ENCODE data around the gene MCFD2.

DNA sequence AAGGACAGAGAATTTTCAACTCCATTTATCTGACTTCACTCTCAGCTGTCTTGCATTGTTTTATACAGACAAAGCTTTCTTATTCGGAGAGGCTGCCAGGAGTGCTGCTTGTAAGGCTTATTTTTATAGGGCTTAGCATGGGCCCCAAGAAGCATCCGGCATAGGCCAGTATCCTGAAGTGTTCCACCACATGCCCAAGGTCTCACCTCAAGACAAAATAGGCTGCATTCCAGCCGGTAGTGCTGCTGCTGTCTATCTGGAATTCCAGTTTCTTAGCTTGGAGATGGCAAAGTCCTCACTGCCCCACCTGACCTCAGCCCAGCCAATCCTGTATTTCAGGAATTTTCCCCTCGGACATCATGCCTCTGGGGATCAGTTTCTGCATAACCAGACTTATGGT lies 47.6 kb upstream of the MCFD2 start:
- TF ChIP-seq POLR2A (IDR thresholded peaks at IDR 0.05; ENCODE audit: extremely low read depth, insufficient read length) (no peak), CTCF (IDR thresholded peaks at IDR 0.05; ENCODE audit: low read depth, low read length) (no peak)
- TF ChIP-seq, protein P1, sequence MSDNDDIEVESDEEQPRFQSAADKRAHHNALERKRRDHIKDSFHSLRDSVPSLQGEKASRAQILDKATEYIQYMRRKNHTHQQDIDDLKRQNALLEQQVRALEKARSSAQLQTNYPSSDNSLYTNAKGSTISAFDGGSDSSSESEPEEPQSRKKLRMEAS (IDR thresholded peaks at IDR 0.05; ENCODE audit: low read depth, low read length) = no peak

Measured in NB4 (cell line).